ENCODE data around the gene TNS3.

Gene TNS3

GRCh38 chr7:47580175-47580706, 1.7 kb downstream of the TNS3 start:
- TF ChIP-seq REST (IDR thresholded peaks at IDR 0.05; ENCODE audit: insufficient replicate concordance, low read depth), result no peak
- no peak for TF ChIP-seq POLR2AphosphoS5 (IDR thresholded peaks at IDR 0.05; ENCODE audit: low read depth)
- TF ChIP-seq CTCF (IDR thresholded peaks at IDR 0.05; ENCODE audit: insufficient read depth, low read length), result no peak
- TF ChIP-seq GABPA (IDR thresholded peaks at IDR 0.05; ENCODE audit: low read depth), result no peak
- no peak for TF ChIP-seq SPI1 (IDR thresholded peaks at IDR 0.05; ENCODE audit: borderline replicate concordance, low read depth)
- Histone ChIP-seq H3K4me3 (replicated peaks; ENCODE audit: insufficient read depth, low read length) (no peak overlapping the region), H3K27ac (replicated peaks) (no peak overlapping the region), H3K27me3 (ENCODE audit: insufficient read depth, poor library complexity, severe bottlenecking) (peaks cover 18% of the 10 kb centered on the region)
- no peak for DNase-seq (ENCODE audit: low read depth in 1 of 2, low spot score in 1 of 2)

- H3K4me3 ChIP-seq (replicated peaks; ENCODE audit: insufficient read depth, low read length), result no peak overlapping the region
- TF ChIP-seq CTCF (IDR thresholded peaks at IDR 0.05; ENCODE audit: insufficient read depth, low read length), result no peak
- TF ChIP-seq SPI1 (IDR thresholded peaks at IDR 0.05; ENCODE audit: borderline replicate concordance, low read depth), result no peak
- no peak for TF ChIP-seq POLR2AphosphoS5 (IDR thresholded peaks at IDR 0.05; ENCODE audit: low read depth)
- no peak for TF ChIP-seq REST (IDR thresholded peaks at IDR 0.05; ENCODE audit: insufficient replicate concordance, low read depth)
- TF ChIP-seq GABPA (IDR thresholded peaks at IDR 0.05; ENCODE audit: low read depth), result no peak
- no peak overlapping the region for H3K27ac ChIP-seq (replicated peaks)
- peaks cover 18% of the 10 kb centered on the region for H3K27me3 ChIP-seq (ENCODE audit: insufficient read depth, poor library complexity, severe bottlenecking)
- no peak for DNase-seq (ENCODE audit: low read depth in 1 of 2, low spot score in 1 of 2)
Observed at GRCh38 chr7:47579458-47579857, 2.5 kb downstream of the TNS3 start.

GRCh38 chr7:47578579-47579270, 3.2 kb downstream of the TNS3 start:
- Histone ChIP-seq H3K4me3 (replicated peaks; ENCODE audit: insufficient read depth, low read length) (no peak overlapping the region), H3K27me3 (ENCODE audit: insufficient read depth, poor library complexity, severe bottlenecking) (peaks cover 18% of the 10 kb centered on the region), H3K27ac (replicated peaks) (no peak overlapping the region)
- TF ChIP-seq CTCF (IDR thresholded peaks at IDR 0.05; ENCODE audit: insufficient read depth, low read length), result no peak
- no peak for TF ChIP-seq POLR2AphosphoS5 (IDR thresholded peaks at IDR 0.05; ENCODE audit: low read depth)
- TF ChIP-seq GABPA (IDR thresholded peaks at IDR 0.05; ENCODE audit: low read depth), result no peak
- no peak for TF ChIP-seq REST (IDR thresholded peaks at IDR 0.05; ENCODE audit: insufficient replicate concordance, low read depth)
- TF ChIP-seq SPI1 (IDR thresholded peaks at IDR 0.05; ENCODE audit: borderline replicate concordance, low read depth), result no peak
- DNase-seq (ENCODE audit: low read depth in 1 of 2, low spot score in 1 of 2), result no peak

All from HL-60 (cell line).